ENCODE measurements around the gene PRDX3. TPM values are rescaled to one million over a fixed set of nuclear protein-coding genes. Genes with fewer than 3 reads are reported as not detected.

Gene PRDX3
- 123 TPM for total RNA-seq

DNA sequence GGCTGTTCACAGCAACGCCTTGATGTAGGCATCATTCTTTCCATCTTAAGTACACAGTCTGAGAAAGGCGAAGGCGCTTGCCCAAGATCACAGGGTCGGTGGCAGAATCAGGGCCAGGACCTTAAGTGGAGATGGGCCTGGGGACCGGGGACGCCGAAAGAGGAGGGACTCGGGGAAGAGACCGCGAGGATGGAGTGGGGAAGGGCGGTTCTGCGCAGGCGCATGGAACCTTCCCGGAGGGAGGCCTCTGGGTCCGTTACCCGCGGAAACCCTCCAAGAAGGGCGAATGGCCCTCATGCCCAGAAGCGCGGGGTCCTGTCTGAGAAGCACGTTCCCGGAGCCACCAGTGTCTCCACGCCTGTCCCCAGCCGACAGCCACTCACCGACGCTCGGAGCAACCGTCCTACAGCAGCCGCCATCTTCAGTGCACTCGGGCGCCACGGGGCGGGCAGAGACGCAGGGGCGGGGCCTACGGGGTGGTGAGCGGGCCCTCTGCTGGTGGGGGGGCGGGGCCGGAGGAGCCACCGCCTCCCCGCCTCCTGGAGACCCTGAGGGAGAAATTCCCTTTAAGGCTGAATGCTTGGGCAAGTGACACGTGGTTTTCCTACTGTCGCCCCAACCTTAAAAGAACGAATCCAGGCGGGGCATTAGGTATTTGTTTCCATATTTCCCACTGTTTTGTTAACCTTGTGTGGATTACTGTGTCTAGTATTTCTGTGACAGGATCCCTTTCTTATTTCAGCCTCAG lies at the start of gene PRDX3:
PRDX3 (minus strand) TSS at position 441 of the 748 bp plus-strand sequence; CDS start at position 419, 22 bp downstream.

DNA sequence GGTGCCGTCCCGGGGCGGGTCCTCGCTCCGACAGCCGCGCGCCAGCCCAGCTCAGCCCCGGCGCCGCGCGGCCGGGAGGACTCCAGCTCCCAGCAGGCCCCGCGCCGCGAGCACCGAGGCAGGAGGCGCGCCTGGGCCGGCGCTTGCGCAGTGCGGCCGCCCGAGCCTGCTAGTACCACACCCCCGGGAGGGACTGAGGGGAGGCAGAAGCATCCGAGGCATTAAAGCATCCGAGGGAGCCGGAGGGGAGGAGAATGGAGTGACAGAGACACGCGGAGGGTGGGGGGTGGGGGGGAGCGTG lies 28.7 kb upstream of the PRDX3 start, which contains the start of gene GRK5:
GRK5 (plus strand) TSS at position 206 of the 301 bp plus-strand sequence. CDS start 347 bp downstream, outside the sequence.

DNA sequence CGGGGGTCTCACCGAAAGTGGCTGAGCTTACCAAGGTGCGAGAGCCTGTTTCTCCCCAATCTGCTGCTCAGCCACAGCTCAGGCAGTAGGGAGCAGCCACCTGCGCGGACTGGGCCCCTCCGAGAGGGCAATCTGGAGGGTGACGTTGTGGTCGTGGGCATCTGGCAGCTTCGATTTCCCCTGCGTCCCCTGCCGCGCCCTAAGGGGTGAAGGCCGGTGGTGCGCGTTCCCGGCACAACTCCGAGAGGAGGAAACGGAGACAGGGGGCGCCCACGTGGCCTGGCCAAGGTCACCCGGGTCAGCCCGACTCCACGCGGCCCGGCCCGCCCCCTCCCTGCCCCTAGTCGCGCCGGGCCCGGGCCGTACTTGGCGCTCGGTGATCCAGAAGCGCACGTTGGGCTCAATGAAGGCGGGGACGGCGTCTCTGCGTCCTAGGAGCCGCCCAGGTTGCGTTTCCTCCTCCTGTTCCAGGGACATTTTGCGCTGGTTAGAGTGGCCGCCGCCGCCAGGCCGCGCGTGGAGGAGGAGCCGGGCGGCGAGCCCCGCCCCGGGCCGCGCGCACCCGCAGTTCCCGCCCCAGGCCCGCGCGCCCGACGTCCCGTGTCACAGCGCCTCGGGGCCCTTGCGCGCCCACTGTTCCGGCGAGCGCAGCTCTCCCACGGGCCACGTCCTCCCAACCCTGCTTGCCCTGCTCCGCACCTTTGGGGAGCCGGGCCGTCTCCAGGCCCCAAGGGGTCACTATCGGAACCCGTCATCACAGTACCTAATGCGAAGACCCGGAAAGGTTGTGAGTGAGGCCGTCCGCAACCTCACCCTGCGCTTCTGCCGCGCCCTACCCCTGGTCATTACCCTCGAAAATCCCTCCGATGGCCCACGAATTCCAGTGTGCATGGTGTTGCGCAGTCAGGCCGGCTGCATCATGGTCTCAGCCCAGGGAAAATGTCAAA lies 13.2 kb downstream of the PRDX3 start, which contains the start of gene SFXN4:
SFXN4 (minus strand) TSS at position 544 of the 947 bp plus-strand sequence; CDS start at position 477, 67 bp downstream.

Small RNAs within 50 kb of the gene (small RNA-seq; reads per million reads assigned to genes)
- not detected for gene RN7SL749P

Other genes starting within 250 kb of the PRDX3 start
- 15.7 TPM for gene NANOS1, start 149.1 kb downstream of the PRDX3 start, total RNA-seq
- 75.2 TPM for gene EIF3A, start 98.0 kb downstream of the PRDX3 start, total RNA-seq
- gene DENND10, start 74.7 kb downstream of the PRDX3 start, total RNA-seq = 63.0 TPM
- gene SFXN4, start 13.1 kb downstream of the PRDX3 start, total RNA-seq = 21.5 TPM
- 21.5 TPM for gene GRK5, start 28.8 kb upstream of the PRDX3 start, total RNA-seq

Data from diencephalon (tissue), 1 donor.